ENCODE measurements around the gene GSTM1.

DNA sequence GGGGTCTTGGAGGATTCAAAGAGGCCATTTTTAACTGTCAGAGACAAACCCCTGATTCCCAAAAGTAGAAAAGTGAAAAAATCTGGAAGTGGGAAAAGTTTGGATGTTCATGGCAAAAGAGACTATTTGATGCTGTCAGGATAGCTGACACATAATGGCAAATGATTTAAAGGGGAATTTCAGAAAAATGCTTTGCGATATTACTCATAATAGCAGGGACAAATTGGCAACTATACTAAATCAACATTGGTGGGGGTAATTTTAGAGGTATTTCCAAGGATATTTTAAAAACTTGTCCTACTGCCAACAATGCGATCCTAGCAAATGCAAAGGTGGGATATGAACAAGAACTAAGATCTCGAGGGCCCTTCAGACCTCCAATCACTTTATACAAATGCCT is 37.0 kb upstream of the GSTM1 start:
- TF ChIP-seq CTCF (IDR thresholded peaks at IDR 0.05 in 8 of 11, conservative IDR thresholded peaks at IDR 0.05 in 3 of 11) (no peak), POLR2A (IDR thresholded peaks at IDR 0.05) (no peak)
